Cortex of kidney (tissue), 1 donor: ENCODE results near the gene PIGU.
"Not testable (repeated sequence)": the region's sequence is repeated elsewhere in the genome, so short reads cannot be mapped to it uniquely, and the experiment has no call there.

Experiments
- DNase-seq: peaks from one replicate; lab custom pipeline; 2025; lab: John Stamatoyannopoulos, UW

The PIGU gene

DNA sequence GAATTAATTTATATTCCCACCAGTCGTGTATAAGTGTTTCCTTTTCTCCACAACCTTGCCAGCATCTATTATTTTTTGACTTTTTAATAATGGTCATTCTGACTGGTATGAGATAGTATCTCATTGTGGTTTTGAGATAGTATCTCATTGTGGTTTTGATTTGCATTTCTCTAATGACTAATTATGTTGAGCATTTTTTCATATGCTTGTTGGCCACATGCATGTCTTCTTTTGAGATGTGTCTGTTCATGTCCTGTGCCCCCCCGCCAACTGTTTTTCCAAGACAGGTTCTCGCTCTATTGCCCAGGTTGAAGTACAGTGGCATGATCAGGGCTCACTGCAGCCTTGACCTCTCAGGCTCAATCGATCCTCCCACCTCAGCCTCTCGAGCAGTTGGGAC is 15.1 kb downstream of the PIGU start:
- not testable (repeated sequence) for DNase-seq

DNA sequence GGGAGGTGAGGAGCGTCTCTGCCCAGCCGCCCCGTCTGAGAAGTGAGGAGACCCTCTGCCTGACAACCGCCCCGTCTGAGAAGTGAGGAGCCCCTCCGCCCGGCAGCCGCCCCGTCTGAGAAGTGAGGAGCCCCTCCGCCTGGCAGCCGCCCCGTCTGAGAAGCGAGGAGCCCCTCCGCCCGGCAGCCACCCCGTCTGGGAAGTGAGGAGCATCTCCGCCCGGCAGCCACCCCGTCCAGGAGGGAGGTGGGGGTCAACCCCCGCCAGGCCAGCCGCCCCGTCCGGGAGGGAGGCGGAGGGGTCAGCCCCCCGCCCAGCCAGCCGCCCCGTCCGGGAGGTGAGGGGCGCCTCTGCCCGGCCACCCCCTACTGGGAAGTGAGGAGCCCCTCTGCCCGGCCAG is 18.2 kb downstream of the PIGU start:
- not testable (repeated sequence) for DNase-seq

DNA sequence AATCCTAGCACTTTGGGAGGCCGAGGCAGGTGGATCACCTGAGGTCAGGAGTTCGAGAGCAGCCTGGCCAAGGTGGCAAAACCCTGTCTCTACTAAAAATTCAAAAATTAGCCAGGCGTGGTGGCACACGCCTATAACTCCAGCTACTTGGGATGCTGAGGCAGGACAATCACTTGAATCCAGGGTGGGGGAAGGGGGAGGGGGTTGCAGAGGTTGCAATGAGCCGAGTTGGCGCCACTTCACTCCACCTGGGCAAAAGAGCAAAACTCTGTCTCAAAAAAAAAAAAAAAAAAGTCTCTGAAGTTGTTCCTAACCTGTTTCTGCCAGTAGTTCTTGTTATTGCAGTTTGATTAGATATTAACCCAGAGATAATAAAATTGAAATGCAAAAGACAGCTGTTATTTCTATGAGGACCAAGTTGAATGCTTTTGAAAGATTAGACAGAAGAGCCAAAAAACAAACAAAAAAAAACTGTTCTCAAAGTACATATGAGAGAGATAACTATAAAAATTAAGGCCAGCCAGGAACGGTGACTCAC is 22.6 kb downstream of the PIGU start:
- no peak for DNase-seq

DNA sequence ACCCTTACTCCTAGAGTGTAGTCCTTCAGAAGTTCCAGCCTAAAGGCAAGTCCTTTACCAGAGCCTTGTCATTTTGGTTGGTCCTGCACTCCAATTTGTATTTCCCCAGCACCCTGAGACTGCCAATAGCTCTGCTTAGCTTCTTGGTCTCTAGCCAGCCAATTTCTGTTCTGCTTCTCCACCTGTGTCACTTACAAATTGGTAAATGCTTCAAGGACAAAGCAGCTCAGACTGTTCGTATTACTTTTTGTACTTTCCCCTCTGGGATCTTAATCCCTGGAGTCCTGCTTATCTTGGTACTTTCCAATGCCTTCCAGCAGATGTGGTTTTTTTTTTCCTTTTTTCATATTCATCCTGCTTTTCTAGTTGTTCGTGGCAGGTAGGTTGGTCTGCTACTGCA is 25.7 kb downstream of the PIGU start:
- DNase-seq = no peak

DNA sequence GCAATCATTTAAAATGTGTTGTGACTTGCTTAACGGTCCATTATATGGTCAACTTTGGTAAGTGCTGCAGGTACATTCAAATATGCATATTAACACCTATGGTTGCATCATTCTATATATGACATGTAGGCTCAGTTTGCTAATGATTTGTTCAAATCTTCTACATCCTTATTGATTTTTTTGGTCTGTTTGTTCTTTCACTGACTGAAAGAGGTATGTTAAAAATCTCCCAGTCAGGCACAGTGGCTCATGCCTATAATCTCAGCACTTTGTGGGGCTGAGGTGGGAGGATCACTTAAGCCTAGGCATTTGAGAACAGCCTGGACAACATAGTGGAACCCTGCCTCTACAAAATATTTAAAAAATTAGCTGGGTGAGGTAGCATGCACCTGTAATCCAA is 29.2 kb downstream of the PIGU start:
- no peak for DNase-seq

DNA sequence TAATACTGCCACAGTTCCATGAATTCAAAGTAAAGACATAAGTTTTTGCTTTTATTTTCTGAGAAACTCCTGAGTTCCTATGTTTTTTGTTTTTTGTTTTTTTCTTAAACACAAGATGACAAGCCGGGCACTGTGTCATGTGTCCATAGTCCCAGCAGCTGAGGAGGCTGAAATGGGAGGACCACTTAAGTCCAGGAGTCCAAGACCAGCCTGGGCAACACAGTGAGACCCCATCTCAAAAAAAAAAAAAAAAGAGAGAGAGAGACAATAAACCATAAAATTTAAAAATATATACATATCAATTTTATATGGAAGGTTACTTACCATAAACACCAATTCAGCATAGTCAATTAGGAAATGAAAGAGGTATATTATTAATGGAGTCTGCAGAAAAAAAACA is 31.9 kb downstream of the PIGU start:
- no peak for DNase-seq

DNA sequence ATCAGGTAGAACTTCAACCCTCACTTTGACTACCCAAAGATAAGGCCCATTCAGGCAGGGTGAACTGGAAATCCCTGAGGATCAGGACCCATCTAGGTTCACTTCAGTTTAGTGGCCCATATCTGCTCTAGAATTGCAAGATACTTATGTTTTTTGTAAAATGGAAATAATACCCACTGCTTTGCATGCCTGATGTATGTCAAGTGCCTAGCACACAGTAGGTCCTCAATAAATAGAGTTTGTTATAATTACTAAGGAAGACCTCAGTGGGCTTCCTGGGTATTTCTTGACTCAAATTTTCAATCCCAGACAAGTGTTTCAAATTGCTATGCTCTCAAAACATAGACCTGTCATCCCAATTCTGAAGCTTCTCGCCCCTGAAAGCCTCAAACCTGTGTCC is 32.5 kb downstream of the PIGU start:
- no peak for DNase-seq

DNA sequence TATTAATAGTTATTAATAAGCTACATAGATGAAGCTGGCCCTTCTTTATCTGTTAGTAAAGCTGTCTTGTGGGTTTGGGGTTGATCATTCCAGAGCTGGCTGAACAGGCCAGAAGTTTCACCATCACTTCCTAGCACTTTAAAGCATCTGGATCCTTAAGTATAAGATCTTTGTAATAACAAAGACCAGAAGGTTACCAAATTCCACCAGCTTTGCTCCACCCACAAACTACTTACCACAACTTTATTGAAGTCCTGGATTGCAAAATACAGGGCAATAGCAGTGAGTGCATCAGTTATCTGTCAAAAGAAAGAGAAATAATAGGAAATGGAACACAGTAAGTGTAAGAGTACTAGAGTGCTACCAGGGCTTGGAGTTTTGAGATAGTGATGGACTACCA is 33.0 kb downstream of the PIGU start:
- DNase-seq = no peak

DNA sequence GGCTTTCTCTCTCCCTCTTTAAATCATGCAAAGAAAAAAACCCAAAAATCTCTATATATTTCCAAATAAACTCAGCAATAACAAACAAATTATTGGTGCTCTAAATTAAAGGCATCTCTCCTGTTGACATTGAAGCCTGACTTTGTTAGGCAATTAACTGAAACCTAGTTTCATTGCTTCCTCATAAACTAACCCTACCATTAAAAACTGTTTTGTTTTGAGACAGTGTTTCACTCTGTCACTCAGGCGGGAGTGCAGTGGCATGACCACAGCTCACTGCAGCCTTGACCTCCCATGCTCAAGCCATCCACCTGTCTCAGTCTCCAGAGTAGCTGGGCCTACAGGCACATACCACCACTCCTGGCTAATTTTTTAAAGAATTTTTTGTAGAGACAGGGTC is 34.9 kb downstream of the PIGU start:
- DNase-seq = no peak

DNA sequence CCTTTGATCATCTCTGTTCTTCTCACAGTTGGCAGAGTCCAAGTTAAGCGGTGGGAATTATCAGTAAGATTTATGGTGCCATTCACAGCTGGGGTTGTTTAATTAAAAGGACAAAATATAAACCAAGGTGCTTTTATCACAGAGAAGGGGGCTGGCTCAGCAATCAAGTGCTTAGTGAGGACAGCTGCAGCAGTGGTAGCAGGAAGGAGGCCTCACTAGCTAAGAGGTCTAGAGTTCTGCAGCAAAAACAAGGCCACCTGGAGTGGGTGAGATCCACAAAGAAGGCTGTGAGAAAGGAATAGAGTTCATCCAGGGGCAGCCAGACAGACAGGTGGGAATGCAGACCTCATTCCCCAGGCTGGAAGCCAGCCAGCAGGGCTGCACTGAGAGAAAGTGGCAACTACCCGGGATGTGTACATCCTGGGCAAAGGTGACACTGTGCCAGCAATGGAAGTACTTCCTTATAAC is 37.1 kb downstream of the PIGU start:
- DNase-seq = no peak

DNA sequence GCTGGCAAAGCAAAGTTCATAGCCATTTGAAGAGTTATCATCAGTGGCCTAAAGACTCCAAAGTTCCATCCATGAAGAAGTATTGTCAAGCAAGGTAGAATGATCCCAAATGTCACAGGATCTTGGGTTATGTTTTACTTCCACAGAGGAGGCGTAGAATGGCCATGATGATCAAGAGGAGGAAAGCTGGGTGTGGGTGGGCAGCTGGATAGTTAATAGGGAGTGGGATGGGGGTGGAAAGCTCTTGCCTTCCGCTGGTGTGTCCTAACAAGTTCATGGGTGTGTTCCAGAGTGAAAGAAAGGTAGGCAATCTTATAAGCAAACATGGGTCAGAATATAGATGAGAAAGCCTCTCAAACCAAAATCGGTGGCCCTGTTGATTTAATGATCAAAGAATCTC is 38.4 kb downstream of the PIGU start:
- no peak for DNase-seq

DNA sequence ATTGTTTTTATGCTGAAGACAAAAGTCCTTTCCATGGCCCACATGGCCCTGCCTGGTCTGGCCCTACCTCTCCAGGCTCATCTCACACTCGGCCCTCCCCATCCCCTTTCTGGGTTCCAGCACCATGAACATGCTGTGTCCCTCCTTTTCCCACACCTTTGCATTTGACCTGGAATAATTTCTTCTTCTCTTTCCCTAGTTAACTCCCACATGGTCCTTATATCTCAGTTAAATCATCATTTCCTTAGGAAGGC is 38.9 kb downstream of the PIGU start:
- no peak for DNase-seq

DNA sequence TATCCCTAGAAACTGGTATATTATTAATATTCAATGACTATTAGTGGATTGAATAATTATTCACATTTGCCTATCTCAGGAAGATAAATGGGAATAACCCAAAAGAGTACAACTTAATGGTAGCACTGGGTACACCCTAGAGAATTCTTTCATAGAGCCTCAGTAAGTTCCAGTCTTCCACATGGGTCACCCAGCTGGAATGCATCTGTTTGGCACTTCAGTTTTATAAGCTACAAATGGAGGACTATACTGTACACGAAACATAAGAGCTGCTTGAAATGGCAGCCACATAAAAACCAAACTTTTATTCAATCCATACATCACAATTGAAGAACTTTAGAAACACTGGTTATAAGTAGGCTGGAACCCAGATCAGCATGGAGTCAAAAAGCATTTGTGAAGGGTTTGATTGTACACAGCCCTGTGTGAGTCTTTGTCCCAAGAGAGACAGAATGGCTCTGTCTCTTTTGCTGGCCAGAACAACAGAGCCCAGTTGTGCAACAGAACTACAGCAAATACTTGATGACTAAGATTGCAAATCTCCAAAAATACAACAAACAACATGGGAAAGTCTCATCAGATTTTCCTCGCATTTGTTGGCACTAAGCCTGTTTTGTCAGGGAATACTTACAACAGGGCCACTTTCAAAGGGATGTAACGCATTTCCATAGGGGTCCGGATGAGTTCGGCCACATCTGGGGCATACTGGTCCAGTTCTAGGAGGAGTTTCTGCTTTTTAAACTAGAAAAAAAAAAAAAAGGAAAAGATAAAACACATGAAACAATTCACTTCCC is 39.5 kb downstream of the PIGU start:
- DNase-seq = no peak

DNA sequence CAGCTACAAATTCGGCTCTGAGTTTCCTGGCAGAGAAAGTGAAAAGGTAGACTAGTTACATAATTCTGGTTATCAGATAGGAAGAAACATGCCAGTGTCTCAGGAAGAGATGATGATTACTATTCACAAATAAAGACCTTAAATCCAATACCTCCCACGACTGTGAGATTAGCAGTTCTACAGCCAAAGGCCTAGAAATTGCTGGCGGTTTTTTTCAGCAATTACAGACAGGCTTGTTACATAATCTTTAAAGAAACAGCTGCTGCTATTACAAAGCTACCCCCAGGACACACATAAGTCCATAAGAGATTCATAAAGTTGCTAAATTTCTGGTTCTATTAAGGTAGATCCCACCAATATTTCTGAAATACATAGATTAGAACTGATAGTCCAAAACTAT is 40.2 kb downstream of the PIGU start:
- DNase-seq = no peak

DNA sequence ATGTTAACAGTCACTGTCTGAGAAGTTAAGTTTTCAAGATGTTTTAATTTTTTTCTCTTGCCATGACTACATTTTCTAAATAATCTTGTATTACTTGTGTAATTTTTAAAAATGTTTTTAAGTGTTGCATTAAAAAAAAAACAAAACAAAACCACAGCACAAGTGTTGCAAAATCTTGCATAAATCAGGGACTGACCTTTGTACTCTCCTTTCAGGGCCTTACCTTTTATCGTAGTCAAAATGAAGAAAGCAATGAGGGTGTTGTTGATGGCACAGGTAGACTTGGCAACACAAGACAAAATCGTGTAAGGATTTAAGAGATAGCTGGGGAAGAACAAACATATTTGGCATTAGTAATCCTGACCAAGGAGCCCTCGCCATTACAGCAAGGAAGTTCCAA is 42.5 kb downstream of the PIGU start:
- DNase-seq = no peak

DNA sequence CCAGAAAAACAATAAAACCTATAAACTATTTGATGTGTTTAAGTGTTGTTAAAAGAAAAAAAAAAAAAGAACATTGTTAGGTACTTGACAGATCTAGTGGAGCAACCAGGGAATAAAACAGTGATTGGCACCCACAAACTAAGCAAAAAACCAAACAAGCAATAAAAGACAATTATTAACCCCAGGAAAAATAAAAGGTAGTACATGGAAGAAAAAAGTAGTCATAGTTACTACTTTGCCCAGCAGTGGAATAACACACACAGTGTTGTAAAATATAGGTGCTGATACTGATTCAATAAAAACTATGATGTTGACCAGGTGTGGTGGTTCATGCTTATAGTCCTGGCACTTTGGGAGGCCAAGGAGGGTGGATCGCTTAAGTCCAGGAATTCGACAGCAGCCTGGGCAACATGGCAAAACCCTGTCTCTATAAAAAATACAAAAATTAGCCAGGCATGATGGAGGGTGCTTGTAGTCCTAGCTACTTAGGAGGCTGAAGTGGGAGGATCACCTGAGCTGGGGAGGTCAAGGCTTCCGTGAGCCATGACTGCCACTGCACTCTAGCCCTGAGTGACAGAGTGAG is 43.9 kb downstream of the PIGU start:
- no peak for DNase-seq

DNA sequence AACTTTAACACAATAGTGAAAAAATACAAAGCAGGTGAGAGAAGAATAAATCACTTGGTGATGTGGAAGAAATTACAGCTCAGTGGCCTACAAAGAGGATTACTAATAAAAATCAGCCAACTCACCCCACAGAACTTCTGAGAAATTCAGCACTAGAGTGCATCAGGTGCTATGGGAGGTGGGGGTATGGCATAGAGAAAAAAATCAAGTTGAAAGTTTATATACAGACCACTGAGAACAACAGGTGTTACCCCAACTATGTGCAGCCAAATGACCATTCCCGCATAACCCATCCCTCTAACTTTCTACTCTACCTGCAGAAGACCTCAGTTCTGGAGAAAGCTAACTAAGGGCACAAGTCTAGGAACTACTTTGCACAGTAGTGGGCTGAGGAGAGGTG is 47.0 kb downstream of the PIGU start:
- DNase-seq = no peak

DNA sequence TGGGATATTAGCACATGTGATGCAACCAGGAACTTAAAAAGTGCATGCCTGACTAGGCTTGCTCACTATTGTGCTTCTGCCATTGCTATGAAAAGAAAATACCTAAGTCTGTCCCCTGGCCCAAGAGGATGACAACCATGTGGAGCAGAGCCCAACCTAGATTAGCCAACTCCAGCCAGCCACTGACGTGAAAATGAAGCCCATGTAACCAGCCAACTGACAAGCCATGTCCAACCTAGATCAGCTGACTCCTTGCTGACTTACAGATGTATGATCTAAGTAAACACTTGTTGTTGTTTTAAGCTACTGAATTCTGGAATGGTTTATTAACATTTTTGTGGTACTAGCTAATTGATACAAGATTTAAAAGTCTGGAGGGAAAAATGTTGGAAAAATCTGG is 47.5 kb downstream of the PIGU start:
- DNase-seq = no peak

DNA sequence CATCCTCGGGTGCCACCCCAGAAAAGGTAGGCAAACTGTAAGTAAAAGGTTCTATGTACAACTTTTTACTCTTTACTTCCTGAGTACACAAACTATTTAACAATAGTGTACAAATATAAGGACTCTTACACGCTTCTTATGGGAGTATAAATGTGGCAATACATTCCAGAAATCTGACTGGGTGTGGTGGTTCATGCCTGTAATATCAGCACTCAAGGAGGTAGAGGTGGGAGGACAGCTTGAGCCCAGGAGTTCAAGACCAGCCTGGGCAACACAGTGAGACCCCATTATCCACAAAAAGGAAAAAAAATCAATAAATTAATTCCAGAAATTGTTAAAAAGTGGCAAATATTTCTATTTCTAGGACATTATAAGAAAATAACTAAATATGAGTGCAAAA is 48.9 kb downstream of the PIGU start:
- no peak for DNase-seq

DNA sequence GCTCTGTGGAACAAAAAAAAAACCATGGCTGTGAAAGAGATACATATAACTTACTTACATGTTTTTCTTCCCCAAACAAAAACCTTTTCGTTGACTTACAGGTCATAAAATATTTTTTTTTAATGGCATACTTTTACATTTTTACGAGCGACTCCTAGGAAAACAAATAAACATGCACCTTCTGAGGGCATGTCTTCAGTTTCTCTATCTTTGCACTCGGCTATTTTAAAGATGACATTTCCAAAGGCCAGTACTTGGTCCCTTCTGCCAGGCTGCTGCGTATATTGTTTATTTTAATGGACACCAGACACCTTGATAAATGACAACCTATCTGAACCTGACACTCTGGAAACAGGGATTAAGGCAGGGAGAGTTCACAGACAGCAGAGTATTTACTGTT is 49.4 kb downstream of the PIGU start:
- no peak for DNase-seq

DNA sequence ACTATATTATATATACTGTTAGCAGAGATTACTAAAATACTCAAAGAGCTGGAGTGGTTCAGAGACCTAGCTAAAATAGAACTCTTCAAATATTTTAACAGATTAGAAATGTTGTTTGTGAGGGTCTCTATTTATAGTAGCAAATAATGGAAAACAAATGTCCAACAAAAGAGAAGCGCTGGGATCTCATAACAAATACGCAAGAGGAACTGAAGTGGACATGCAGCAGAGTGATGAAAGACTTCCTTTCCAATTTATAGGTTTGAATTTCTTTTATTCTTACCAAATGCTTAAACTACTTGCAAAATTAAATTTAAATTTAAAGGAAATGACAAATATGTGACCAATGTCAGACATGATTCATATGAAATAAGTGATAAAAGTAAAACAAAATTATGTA is 49.9 kb downstream of the PIGU start:
- DNase-seq = no peak

DNA sequence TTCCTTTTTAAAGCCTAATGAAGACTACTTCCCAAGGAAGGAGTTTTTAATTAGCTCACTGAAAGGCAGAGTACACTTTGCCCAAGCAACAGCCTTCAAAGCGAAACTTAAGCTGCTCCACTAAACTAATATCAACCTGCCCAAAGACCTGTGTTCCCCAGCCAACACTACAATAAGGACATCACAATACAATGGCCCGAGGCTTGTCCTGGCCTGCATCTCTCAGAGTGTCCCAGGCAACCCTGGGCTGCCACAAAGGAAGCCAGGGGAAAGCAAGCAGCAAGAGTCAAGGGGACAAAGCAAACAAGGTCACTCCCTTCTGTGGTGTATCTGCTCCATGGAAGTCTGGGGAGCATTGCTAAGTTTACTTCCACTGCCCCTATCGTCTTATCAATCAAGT is 52.3 kb downstream of the PIGU start:
- DNase-seq = no peak

DNA sequence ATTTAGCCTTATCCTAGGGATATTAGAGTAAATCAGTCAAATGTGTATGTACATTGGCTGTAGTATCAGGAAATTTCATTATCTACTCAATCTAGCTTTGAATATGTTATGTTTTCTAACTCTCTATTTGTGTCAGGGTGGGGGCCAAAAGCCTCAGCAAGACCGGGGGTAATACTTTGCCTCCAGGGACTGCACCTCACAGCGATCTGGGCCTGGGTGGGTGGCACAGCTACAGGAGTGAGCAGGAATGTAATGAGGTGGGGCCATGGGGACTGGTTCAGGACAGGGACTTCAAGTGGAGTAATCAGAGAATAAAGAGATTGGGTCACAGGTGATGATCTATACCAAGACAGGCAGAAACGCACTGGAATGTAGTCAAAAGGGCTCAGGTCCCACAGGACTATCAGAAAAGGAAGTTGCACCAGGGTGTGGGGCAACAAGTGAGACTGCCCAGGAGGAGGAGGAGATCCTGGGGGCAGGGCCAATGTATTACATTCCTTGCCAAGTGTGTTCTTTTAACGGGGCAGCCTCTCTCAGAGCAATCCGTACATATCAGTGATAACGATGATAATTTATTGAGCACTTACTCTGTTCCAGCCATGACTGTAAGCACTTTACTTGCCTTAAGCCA is 54.0 kb downstream of the PIGU start:
- no peak for DNase-seq
